ENCODE data around the gene CNOT8.

CNOT8 gene

DNA sequence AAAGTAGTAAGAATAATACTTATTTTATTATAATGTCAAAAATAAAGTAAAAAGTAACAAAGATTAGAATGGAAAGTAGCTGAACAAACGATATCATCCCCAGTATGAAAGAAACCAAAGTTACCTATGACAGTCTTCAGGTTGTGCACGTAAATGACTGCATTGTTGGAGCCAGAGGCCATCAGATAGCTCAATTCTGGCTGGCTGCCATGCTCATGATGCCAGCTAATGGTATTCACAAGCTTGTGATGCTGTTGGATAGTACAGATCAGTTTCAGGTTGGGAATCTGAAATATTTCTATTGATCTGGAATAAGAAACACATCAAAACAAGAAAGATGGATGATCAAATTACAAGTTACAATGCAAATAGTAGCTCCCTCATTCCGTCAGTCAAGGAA lies 58.4 kb downstream of the CNOT8 start:
- DNase-seq: no peak

DNA sequence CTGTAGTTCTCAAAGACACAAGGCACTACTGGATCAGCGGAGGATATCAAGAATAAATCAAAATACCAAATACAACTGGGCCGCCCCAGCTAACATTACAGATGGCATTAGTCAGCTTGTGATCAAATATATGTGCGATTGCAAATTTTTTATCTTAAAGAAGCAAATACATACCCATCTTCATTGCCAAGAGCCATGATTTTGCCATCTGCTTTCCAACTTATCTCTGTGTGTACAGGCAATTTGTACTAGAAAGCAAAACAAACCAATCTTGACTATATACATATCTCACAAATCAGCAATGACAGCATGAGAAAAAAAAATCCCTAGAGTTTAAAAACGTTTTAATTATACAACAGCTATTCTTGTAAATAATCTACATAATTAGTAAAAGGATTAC lies 59.3 kb downstream of the CNOT8 start:
- no peak for DNase-seq

DNA sequence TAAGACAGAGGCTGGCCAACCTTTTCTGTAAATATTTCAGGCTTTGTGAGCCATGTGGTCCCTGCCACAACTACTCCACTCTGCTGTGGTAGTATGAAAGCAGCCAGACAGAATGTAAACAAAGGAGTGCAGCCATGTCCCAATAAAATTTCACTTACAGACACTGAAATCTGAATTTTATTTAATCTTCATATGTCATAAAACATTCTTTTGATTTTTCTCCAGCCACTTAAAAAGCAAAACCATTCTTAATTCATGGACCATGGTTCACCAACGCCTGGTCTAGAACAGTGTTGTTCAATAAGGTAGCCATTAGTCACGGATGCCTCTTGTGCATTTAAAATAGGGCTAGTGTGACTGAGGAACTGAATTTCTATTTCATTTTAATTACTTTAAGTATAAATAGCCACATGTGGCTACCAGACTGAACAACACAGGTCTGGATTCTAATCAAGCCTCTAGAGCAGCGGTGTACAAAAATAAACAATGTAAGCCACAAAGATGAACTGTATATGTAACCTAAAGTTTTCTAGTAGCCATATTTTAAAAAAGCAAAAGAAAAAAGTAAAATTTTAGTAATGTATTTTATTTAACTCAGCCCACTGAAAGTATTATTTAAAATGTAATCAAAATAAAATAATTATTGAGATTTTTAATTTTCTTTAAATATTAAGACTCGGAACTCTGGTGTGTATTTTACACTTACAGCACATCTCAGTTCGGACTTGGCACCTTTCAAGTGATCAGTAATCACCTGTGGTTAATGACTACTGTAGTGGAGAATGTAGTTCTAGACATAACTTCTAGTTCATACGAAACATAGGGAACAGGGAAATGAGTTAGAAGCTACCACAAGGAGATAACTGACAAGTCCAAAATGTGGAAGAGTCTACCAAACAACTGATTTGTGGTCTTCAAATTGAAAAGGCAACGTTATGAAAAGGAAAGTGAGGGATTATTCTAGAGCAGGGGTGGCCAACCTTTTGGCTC lies 65.3 kb downstream of the CNOT8 start:
- no peak for DNase-seq

Data from nucleus accumbens (tissue), 56 donors.